Articular chondrocyte of knee joint (primary cell): Measurements from ENCODE around the gene TRMT13. TPM values are rescaled to one million over a fixed set of nuclear protein-coding genes. Genes with fewer than 3 reads are reported as not detected.

Experiments used
- small RNA-seq: library from RNA; depleted of rRNA; stranded (forward); fragments of <200 nt; gene quantifications from one replicate; pipeline ENCODE3, GENCODE V24; 2012
- total RNA-seq: library from RNA; depleted of rRNA; stranded (reverse); fragments of >200 nt; gene quantifications from 2 replicates; pipeline ENCODE4 v1.2.3, GENCODE V29; 2012

TRMT13 gene
- 18.2 and 21.5 TPM in 2 replicates for total RNA-seq

DNA sequence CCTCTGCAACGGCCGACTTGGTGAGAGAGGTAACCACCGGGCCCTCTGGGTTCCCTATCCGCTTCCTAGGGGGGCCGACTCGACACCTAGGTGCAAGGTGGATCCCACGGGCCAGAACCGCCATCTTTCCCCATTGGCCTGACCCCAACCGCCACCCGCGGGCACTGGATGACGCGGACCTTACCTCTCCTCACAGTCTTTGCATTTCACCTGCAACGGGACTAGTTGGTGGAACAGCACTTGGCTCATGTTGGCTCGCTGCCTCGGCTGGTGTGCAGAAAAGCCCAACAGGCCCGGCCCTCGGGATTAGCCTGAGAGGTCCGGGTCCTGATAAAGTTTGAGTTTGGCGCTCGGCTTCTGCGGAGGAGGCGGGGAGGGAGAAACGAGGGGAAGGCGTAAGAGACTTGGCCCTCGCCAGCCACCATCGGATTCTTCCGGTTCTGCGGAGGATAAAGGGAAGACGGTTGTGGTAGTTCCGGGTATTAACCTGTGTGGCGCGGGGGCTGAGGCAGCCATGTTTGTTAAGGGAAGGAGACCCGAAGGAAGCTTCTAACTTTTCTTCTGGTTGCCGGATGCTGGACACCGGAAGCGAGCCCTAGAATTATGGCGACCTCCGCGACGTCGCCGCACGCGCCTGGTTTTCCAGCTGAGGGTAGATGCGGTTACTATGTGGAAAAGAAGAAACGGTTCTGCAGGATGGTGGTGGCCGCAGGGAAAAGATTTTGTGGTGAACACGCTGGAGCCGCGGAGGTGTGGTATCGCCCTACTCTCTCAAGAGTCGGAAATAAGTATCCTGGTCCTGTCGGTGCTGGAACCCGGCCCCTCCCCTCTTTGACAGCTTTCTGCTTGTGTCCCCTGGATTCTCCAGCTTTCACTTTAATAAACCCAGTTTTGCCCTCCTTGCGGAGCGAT lies at the start of gene TRMT13, which contains the start of gene SASS6:
TRMT13 (plus strand) TSS at position 598 of the 912 bp plus-strand sequence; CDS start at position 604, 6 bp downstream.
SASS6 (minus strand) TSS at position 365 of the 912 bp plus-strand sequence; CDS start at position 249, 116 bp downstream.

GRCh38 chr1:100178091-100178490 lies 45.1 kb downstream of the TRMT13 start, which contains the start of gene LRRC39:
LRRC39 (minus strand) TSS chr1:100178256; CDS start chr1:100168516, 9,740 bp downstream.

Small RNA genes within 50 kb of the gene (small RNA-seq; reads per million reads assigned to genes)
- gene AC093019.1 (not detected), gene RPL23AP90 (not detected)

Other genes starting within 250 kb of the TRMT13 start
- gene SLC35A3, start 163.2 kb upstream of the TRMT13 start, total RNA-seq: 39.5 and 49.8 TPM in 2 replicates
- gene SASS6, start 233 bp upstream of the TRMT13 start, total RNA-seq: 2.9 and 3.7 TPM in 2 replicates
- 0.39 and 0.76 TPM in 2 replicates for gene LRRC39, start 45.1 kb downstream of the TRMT13 start, total RNA-seq
- 9.5 and 11.6 TPM in 2 replicates for gene DBT, start 116.7 kb downstream of the TRMT13 start, total RNA-seq
- 36.8 and 41.2 TPM in 2 replicates for gene RTCA, start 133.1 kb downstream of the TRMT13 start, total RNA-seq
- gene CDC14A, start 219.3 kb downstream of the TRMT13 start, total RNA-seq: 5.2 and 9.5 TPM in 2 replicates